ENCODE measurements around the gene NACA. TPM values are rescaled to one million over a fixed set of nuclear protein-coding genes. Genes with fewer than 3 reads are reported as not detected.

NACA gene
- total RNA-seq, 1 donor from 2014 or later: 673 TPM

GRCh38 chr12:56684745-56685359 is 40.2 kb downstream of the NACA start:
- peaks cover 14% of the 10 kb centered on the region for H3K36me3 ChIP-seq
- H3K27me3 ChIP-seq (ENCODE audit: low read depth): no peaks in the 10 kb centered on the region
- DNase-seq: no peak
- H3K4me3 ChIP-seq: peak overlapping the region; percentile 99
- H3K9me3 ChIP-seq: no peaks in the 10 kb centered on the region
- H3K4me1 ChIP-seq: peaks cover 68% of the 10 kb centered on the region
- peak overlapping the region; percentile 69 for H3K27ac ChIP-seq
- ATAC-seq: no peak
- intact Hi-C loops (cut with DNase I): no loop called here
- no peak for TF ChIP-seq CTCF (IDR thresholded peaks at IDR 0.05)

GRCh38 chr12:56682323-56682722 is 42.8 kb downstream of the NACA start:
- Histone ChIP-seq H3K36me3 (peaks cover 36% of the 10 kb centered on the region), H3K4me3 (no peak overlapping the region), H3K9me3 (no peaks in the 10 kb centered on the region), H3K27me3 (ENCODE audit: low read depth) (no peaks in the 10 kb centered on the region), H3K27ac (no peak overlapping the region), H3K4me1 (peaks cover 77% of the 10 kb centered on the region)
- intact Hi-C loops (cut with DNase I): no loop called here
- TF ChIP-seq CTCF (IDR thresholded peaks at IDR 0.05): no peak
- DNase-seq (no peak), ATAC-seq (no peak)

- no peak for TF ChIP-seq CTCF (IDR thresholded peaks at IDR 0.05)
- Histone ChIP-seq H3K4me1 (peaks cover 66% of the 10 kb centered on the region), H3K27me3 (ENCODE audit: low read depth) (no peaks in the 10 kb centered on the region), H3K36me3 (peaks cover 38% of the 10 kb centered on the region), H3K9me3 (no peaks in the 10 kb centered on the region), H3K4me3 (no peak overlapping the region), H3K27ac (no peak overlapping the region)
- intact Hi-C loops (cut with DNase I): no loop called here
- DNase-seq: no peak
- no peak for ATAC-seq
These were observed 45.1 kb downstream of the NACA start for GRCh38 chr12:56679883-56680575.

GRCh38 chr12:56678852-56679251 is 46.2 kb downstream of the NACA start:
- Histone ChIP-seq H3K36me3 (peaks cover 44% of the 10 kb centered on the region), H3K4me1 (peaks cover 54% of the 10 kb centered on the region), H3K4me3 (no peak overlapping the region), H3K27me3 (ENCODE audit: low read depth) (no peaks in the 10 kb centered on the region), H3K27ac (no peak overlapping the region), H3K9me3 (no peaks in the 10 kb centered on the region)
- no peak for TF ChIP-seq CTCF (IDR thresholded peaks at IDR 0.05)
- no peak for DNase-seq
- intact Hi-C loops (cut with DNase I): no loop called here
- no peak for ATAC-seq

GRCh38 chr12:56677680-56678079 is 47.4 kb downstream of the NACA start:
- no peaks in the 10 kb centered on the region for H3K9me3 ChIP-seq
- no peak overlapping the region for H3K4me3 ChIP-seq
- intact Hi-C loops (cut with DNase I): no loop called here
- H3K36me3 ChIP-seq: peaks cover 49% of the 10 kb centered on the region
- H3K27ac ChIP-seq: no peak overlapping the region
- no peaks in the 10 kb centered on the region for H3K27me3 ChIP-seq (ENCODE audit: low read depth)
- H3K4me1 ChIP-seq: peaks cover 43% of the 10 kb centered on the region
- ATAC-seq (no peak), DNase-seq (no peak)
- TF ChIP-seq CTCF (IDR thresholded peaks at IDR 0.05): no peak

Data from lower lobe of right lung (tissue), 2 donors.